Fibroblast of mammary gland (primary cell): Measurements from ENCODE around the gene DLX3.

Experiments
- DNase-seq: peaks from one replicate; pipeline ENCODE4 v3.0.0-alpha.2; 2010; ENCODE audit warnings: low read depth
- H3K4me3 ChIP-seq: 2 replicates; pipeline ENCODE4 v1.5.1; 2011; ENCODE audit warnings: low read depth, mild to moderate bottlenecking, low read length, moderate library complexity; ENCODE audit not compliant: control insufficient read depth
- TF ChIP-seq, protein P1 (sequence below): conservative IDR thresholded peaks from 2 replicates; pipeline ENCODE4 v1.5.1; 2011; ENCODE audit warnings: low read depth, low read length, inconsistent platforms; ENCODE audit not compliant: control insufficient read depth, insufficient read depth

The DLX3 gene

DNA sequence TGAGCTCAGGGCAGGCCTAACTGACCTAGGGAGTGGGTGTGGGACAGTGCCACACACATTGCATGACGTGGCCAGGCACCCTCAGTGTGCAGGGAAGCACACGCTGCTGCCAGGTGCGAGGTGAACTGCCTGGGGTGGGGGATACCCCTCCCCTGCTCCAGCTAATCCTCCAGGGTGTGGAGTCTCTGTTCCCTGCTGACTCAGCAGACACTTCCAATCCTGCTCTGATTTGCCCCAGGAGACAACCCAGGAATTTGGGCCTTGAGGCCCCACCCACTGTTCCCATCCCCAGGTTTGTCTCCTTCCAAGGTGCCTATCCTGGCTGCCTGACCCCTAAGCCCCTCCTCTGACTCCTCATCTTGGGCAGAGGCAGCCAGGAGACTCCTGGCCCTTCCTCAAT lies 10.7 kb downstream of the DLX3 start:
- TF ChIP-seq, protein P1, sequence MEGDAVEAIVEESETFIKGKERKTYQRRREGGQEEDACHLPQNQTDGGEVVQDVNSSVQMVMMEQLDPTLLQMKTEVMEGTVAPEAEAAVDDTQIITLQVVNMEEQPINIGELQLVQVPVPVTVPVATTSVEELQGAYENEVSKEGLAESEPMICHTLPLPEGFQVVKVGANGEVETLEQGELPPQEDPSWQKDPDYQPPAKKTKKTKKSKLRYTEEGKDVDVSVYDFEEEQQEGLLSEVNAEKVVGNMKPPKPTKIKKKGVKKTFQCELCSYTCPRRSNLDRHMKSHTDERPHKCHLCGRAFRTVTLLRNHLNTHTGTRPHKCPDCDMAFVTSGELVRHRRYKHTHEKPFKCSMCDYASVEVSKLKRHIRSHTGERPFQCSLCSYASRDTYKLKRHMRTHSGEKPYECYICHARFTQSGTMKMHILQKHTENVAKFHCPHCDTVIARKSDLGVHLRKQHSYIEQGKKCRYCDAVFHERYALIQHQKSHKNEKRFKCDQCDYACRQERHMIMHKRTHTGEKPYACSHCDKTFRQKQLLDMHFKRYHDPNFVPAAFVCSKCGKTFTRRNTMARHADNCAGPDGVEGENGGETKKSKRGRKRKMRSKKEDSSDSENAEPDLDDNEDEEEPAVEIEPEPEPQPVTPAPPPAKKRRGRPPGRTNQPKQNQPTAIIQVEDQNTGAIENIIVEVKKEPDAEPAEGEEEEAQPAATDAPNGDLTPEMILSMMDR, result no peak
- DNase-seq, result no peak
- H3K4me3 ChIP-seq, result no peak overlapping the region

- no peak for DNase-seq
- TF ChIP-seq, protein P1, result no peak
- no peak overlapping the region for H3K4me3 ChIP-seq
Observed at GRCh38 chr17:49980703-49981197, 14.3 kb downstream of the DLX3 start.

DNA sequence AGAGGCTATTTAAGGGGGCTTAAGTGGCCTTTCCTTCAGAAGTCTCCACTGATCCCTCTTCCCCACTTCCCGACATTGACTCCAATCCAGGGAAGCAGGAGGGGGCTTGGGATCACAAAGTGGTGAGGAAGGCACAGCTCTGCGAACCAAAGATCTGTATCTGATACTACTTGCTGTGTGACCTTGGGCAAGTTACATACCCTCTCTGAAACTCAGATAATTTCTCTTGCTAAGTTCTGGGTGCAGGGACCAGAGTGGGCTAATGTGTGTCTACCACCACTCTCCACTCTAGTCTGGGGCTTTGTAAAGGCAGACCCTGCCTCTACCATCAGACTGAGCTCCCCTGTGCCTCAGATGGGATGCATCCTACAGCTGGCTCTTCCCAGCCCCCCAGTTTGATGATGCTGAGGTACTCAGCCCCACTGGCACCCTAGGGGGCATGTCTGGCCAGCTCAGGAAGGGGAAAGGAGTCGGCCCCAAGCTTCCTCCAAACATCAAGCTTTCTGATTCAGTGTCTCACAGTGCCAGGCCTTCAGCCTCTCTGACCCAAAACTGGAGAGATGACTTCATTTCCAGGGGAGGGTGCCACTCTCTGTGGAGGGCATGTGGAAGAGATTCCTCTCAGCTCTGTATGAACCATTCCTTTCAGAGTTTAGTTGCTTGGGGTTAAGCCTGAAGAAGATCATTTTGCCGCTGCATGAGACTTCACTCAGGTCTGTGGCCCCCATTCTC lies 15.1 kb downstream of the DLX3 start:
- no peak overlapping the region for H3K4me3 ChIP-seq
- no peak for DNase-seq
- TF ChIP-seq, protein P1, result no peak

DNA sequence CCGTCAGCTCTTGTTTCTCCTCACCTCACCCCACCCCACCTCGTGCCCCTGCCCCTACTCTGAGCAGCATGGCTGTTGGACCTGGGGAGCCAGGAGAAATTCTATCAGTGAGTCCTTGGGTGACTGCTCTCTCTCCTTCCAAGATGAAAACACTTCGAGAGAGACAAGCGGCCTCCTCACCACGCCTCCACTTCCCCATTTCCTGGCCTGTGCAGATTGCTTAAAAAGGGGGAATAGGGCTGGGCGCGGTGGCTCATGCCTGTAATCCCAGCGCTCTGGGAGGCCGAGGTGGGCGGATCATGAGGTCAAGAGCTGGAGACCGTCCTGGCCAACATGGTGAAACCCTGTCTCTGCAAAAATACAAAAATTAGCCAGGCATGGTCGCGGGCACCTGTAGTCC lies 16.5 kb downstream of the DLX3 start:
- TF ChIP-seq, protein P1, result no peak
- H3K4me3 ChIP-seq, result no peak overlapping the region
- DNase-seq, result peak; percentile 49

DNA sequence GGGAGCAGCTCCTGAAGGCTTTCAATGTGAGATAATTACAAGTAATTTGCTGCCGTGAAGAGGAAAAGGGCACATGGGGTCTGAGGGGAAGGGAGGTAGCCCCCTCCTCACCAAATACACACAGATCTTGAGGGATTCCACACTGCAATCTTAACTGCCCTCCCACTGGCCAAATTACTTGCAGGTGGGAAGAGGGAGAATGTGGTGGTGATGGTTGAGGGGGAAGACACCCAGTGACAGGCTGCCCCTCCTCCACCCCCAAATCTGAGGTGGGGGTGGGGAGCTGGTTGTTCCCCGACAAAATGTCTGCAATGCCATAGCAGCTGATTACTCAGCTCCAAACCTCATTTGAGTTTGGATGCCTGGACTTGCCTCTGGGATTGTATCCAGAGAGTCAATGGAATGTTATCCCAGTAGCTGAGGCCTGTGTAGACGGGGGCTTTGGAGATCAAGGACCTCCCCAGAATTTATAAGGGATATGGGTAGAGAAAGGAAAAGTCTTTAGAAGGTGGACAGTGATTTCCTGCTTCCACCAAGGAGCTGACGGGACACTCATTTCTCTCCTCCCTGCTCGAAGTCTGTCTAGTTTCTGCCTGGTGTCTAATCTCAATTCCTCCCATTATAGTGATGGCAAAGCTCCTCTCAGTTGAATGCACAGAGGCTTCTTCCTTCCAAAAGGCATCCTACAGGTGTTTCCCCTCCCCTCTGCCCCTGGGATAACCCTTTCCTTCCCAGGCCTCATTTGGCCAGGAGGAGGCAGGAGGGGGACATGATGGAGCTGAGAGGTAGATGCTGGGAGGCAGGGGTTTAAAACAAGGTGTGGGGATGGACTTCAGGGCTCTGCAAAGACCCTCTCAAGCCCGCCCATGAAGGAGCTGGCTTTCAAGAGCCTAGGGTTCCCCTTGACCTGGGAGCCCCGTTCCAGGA lies 17.3 kb downstream of the DLX3 start:
- TF ChIP-seq, protein P1, result no peak
- H3K4me3 ChIP-seq, result no peak overlapping the region
- no peak for DNase-seq

GRCh38 chr17:49976828-49977202 lies 18.2 kb downstream of the DLX3 start:
- no peak overlapping the region for H3K4me3 ChIP-seq

More at GRCh38 chr17:49976828-49977202, 18.2 kb downstream of the DLX3 start:
- TF ChIP-seq, protein P1, result no peak
- no peak for DNase-seq
